MG63 (cell line): ENCODE measurements around the gene PBX1. TPM values are rescaled to one million over a fixed set of nuclear protein-coding genes. Genes with fewer than 3 reads are reported as not detected.
"Not testable (repeated sequence)": the region's sequence is repeated elsewhere in the genome, so short reads cannot be mapped to it uniquely, and the experiment has no call there.

Source experiments
- DNase-seq: peaks from one replicate; pipeline ENCODE4 v3.0.0-alpha.2; 2020
- H3K27me3 ChIP-seq: fragments of 250-450 bp; sonication (Bioruptor Pico); 2 replicates; pipeline ENCODE4 v1.5.1; 2020; ENCODE audit warnings: mild to moderate bottlenecking, moderate library complexity
- H3K36me3 ChIP-seq: fragments of 250-450 bp; sonication (Bioruptor Pico); 2 replicates; pipeline ENCODE4 v1.5.1; 2020; ENCODE audit warnings: mild to moderate bottlenecking, moderate library complexity
- H3K4me3 ChIP-seq: fragments of 250-450 bp; sonication (Bioruptor Pico); 2 replicates; pipeline ENCODE4 v1.5.1; 2020; ENCODE audit warnings: mild to moderate bottlenecking, moderate library complexity
- H3K9me3 ChIP-seq: fragments of 250-450 bp; sonication (Bioruptor Pico); 2 replicates; pipeline ENCODE4 v1.5.1; 2020; ENCODE audit warnings: mild to moderate bottlenecking, moderate library complexity
- total RNA-seq: library from RNA; depleted of rRNA; stranded (reverse); fragments of >200 nt; shearing (Covaris generic); gene quantifications from 2 replicates; pipeline ENCODE4 v1.2.3, GENCODE V29; 2014; ENCODE audit warnings: low replicate concordance

Gene PBX1
- total RNA-seq, 1 experiment from 2014 or later = 0.36 TPM

GRCh38 chr1:164602101-164602422 lies 43.1 kb downstream of the PBX1 start:
- no peak overlapping the region for H3K4me3 ChIP-seq
- no peak for DNase-seq

GRCh38 chr1:164602480-164603093 lies 43.6 kb downstream of the PBX1 start:
- no peak overlapping the region for H3K4me3 ChIP-seq

More at GRCh38 chr1:164602101-164602422, 43.1 kb downstream of the PBX1 start:
- H3K9me3 ChIP-seq = no peaks in the 10 kb centered on the region
- no peaks in the 10 kb centered on the region for H3K36me3 ChIP-seq
- no peaks in the 10 kb centered on the region; the same call in 1 of the 2 replicates for H3K27me3 ChIP-seq

GRCh38 chr1:164603805-164604204 lies 44.8 kb downstream of the PBX1 start:
- H3K27me3 ChIP-seq, H3K4me3 ChIP-seq, H3K9me3 ChIP-seq, H3K36me3 ChIP-seq, DNase-seq: not testable (repeated sequence)

More at GRCh38 chr1:164602480-164603093, 43.6 kb downstream of the PBX1 start:
- Histone ChIP-seq H3K36me3 (no peaks in the 10 kb centered on the region), H3K27me3 (no peaks in the 10 kb centered on the region; the same call in 1 of the 2 replicates), H3K9me3 (no peaks in the 10 kb centered on the region)
- DNase-seq = peak; percentile 4

- Histone ChIP-seq H3K9me3 (no peaks in the 10 kb centered on the region), H3K36me3 (no peaks in the 10 kb centered on the region), H3K4me3 (no peak overlapping the region), H3K27me3 (no peaks in the 10 kb centered on the region; the same call in 1 of the 2 replicates)
- DNase-seq = no peak
Observed at GRCh38 chr1:164604541-164604940, 45.6 kb downstream of the PBX1 start.

- Histone ChIP-seq H3K27me3 (no peaks in the 10 kb centered on the region; the same call in 1 of the 2 replicates), H3K4me3 (no peak overlapping the region)
Observed at GRCh38 chr1:164605254-164606091, 46.5 kb downstream of the PBX1 start.

GRCh38 chr1:164607351-164607750 lies 48.4 kb downstream of the PBX1 start:
- Histone ChIP-seq H3K9me3 (no peaks in the 10 kb centered on the region), H3K4me3 (no peak overlapping the region), H3K27me3 (no peaks in the 10 kb centered on the region; the same call in 1 of the 2 replicates), H3K36me3 (no peaks in the 10 kb centered on the region)
- no peak for DNase-seq

More at GRCh38 chr1:164605254-164606091, 46.5 kb downstream of the PBX1 start:
- no peaks in the 10 kb centered on the region for H3K9me3 ChIP-seq
- no peaks in the 10 kb centered on the region for H3K36me3 ChIP-seq
- no peak for DNase-seq

GRCh38 chr1:164608651-164609057 lies 49.7 kb downstream of the PBX1 start:
- no peak for DNase-seq
- H3K4me3 ChIP-seq = no peak overlapping the region
- H3K9me3 ChIP-seq = no peaks in the 10 kb centered on the region
- no peaks in the 10 kb centered on the region; the same call in 1 of the 2 replicates for H3K27me3 ChIP-seq
- no peaks in the 10 kb centered on the region for H3K36me3 ChIP-seq

GRCh38 chr1:164609089-164609488 lies 50.1 kb downstream of the PBX1 start:
- Histone ChIP-seq H3K4me3 (no peak overlapping the region), H3K27me3 (no peaks in the 10 kb centered on the region; the same call in 1 of the 2 replicates), H3K9me3 (no peaks in the 10 kb centered on the region), H3K36me3 (no peaks in the 10 kb centered on the region)
- DNase-seq = no peak

- H3K9me3 ChIP-seq = no peaks in the 10 kb centered on the region
- no peaks in the 10 kb centered on the region for H3K27me3 ChIP-seq
- no peak overlapping the region for H3K4me3 ChIP-seq
- DNase-seq = no peak
- H3K36me3 ChIP-seq = no peaks in the 10 kb centered on the region
Observed at GRCh38 chr1:164610538-164611222, 51.7 kb downstream of the PBX1 start.

- peak; percentile 13 for DNase-seq
- Histone ChIP-seq H3K9me3 (no peaks in the 10 kb centered on the region), H3K4me3 (no peak overlapping the region), H3K27me3 (no peaks in the 10 kb centered on the region), H3K36me3 (no peaks in the 10 kb centered on the region)
Observed at GRCh38 chr1:164611754-164612642, 53.0 kb downstream of the PBX1 start.

- no peaks in the 10 kb centered on the region for H3K36me3 ChIP-seq
- no peak for DNase-seq
- no peaks in the 10 kb centered on the region for H3K9me3 ChIP-seq
- no peaks in the 10 kb centered on the region for H3K27me3 ChIP-seq
- no peak overlapping the region for H3K4me3 ChIP-seq
Observed at GRCh38 chr1:164613176-164613575, 54.2 kb downstream of the PBX1 start.

- H3K4me3 ChIP-seq = no peak overlapping the region
- H3K27me3 ChIP-seq = no peaks in the 10 kb centered on the region
- no peaks in the 10 kb centered on the region for H3K9me3 ChIP-seq
- H3K36me3 ChIP-seq = no peaks in the 10 kb centered on the region
- DNase-seq = no peak
Observed at GRCh38 chr1:164614316-164614715, 55.3 kb downstream of the PBX1 start.

GRCh38 chr1:164617377-164618201 lies 58.6 kb downstream of the PBX1 start:
- Histone ChIP-seq H3K36me3 (no peaks in the 10 kb centered on the region), H3K4me3 (no peak overlapping the region), H3K27me3 (no peaks in the 10 kb centered on the region), H3K9me3 (no peaks in the 10 kb centered on the region)
- no peak for DNase-seq

- no peak for DNase-seq
Observed at GRCh38 chr1:164618202-164618564, 59.2 kb downstream of the PBX1 start.

GRCh38 chr1:164619006-164619784 lies 60.2 kb downstream of the PBX1 start:
- Histone ChIP-seq H3K27me3 (no peaks in the 10 kb centered on the region), H3K36me3 (no peaks in the 10 kb centered on the region), H3K9me3 (no peaks in the 10 kb centered on the region), H3K4me3 (no peak overlapping the region)
- DNase-seq = no peak

More at GRCh38 chr1:164618202-164618564, 59.2 kb downstream of the PBX1 start:
- no peak overlapping the region for H3K4me3 ChIP-seq
- H3K36me3 ChIP-seq = no peaks in the 10 kb centered on the region
- H3K27me3 ChIP-seq = no peaks in the 10 kb centered on the region
- H3K9me3 ChIP-seq = no peaks in the 10 kb centered on the region
